ENCODE results near the gene SVBP. TPM values are rescaled to one million over a fixed set of nuclear protein-coding genes. Genes with fewer than 3 reads are reported as not detected.

SVBP gene
- total RNA-seq, result 20.3 and 26.3 TPM in 2 replicates

GRCh38 chr1:42816585-42817439 is at the start of gene SVBP, which contains the start of gene ERMAP:
TSS of gene SVBP (minus strand) at chr1:42817397. CDS start at chr1:42816544, 853 bp downstream.
TSS of gene ERMAP (plus strand) at chr1:42817122. CDS start at chr1:42830449, 13,327 bp downstream.

DNA sequence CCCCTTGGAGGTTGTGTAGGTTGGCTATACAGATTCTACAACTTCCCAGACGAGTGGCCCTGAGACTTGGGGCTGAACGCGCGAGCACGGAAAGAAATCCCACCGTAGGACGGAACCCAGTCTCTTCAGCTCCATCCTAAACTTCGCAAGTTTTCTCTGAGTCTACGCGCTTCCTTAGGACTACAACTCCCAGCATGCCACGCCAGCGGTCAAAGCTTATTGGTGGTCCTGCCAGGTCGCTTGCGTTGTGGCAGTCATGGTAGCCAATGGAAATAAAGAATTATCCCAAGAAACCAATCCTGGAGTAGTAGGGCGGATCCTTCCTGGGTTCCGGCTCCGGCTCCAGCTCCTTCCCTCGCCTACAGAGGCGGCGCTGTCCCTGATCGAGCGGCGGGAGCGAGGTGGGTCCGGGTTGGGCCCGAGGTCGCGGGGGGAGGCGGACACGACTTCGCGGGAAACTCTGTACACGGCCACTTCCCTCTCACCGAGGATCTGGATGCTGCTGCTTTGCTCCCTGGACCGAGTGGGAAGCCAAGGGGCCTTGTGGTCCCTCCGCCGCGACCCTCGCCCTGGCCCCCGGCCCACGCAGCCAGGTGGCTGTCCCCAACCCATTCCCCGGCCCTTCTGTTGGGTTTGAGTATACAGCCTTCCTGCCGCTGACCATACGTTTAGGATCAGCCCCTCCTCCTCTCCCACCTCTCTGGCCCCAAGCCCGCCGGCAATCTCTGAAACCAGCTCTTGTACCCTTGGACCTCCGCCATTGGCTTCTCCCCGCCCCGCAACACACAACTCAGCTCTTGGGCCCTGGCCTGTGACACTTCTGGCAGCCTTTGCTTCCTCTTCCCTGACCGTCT is 29.3 kb upstream of the SVBP start, which contains the start of gene ZNF691:
ZNF691 (plus strand) TSS at position 357 of the 854 bp plus-strand sequence. CDS start 3,046 bp downstream, outside the sequence.

GRCh38 chr1:42784946-42785693 is 32.1 kb downstream of the SVBP start, which contains the start of gene TMEM269:
TSS of gene TMEM269 (plus strand) at chr1:42784991. CDS start at chr1:42789894, 4,903 bp downstream.

DNA sequence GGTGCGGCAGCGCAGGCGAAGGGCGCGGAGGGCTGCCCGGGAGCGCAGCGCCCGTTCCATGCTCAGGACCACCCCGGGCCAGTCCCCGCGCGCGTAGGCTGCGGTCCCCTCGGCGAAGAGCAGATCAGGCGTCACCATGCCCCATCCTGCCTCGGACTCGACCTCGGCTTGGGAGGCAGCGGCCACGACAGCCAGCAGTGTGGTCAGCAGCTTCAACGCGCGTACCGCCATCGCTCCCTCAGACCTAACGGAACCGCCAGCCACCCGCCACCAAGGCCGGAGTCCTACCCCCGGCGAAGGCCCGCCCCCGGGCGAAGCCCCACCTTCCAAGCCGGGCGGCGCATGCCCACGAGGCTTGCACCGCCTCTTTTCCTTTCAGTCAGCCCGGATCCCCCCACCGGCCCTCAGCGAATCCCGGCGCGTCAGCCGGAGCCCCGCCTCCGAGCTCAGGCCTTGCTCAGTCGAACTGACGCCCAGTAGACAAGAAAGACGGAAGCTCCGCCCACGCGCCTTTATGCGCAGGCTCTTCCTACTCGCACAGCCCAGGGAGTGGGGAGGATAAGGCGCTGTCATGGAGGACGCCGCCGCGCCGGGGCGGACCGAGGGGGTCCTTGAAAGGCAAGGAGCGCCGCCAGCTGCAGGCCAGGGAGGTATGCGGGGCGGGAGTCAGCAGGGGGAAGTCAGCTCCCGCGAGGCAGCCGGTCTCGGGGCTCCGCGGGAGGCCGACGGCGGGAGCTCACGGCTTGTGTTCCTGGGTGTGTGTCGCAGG is 50.3 kb downstream of the SVBP start, which contains the start of the genes C1orf50 and P3H1:
C1orf50 (plus strand) TSS at position 509 of the 769 bp plus-strand sequence; CDS start at position 572, 63 bp downstream.
P3H1 (minus strand) TSS at position 288 of the 769 bp plus-strand sequence; CDS start at position 231, 57 bp downstream.

Other genes starting within 250 kb of the SVBP start
- gene PPIH, start 159.0 kb downstream of the SVBP start, total RNA-seq, result 23.3 and 25.3 TPM in 2 replicates
- 669 and 745 TPM in 2 replicates for gene YBX1, start 135.0 kb downstream of the SVBP start, total RNA-seq
- not detected in 2 replicates for gene CLDN19, start 77.2 kb downstream of the SVBP start, total RNA-seq
- gene P3H1, start 50.4 kb downstream of the SVBP start, total RNA-seq, result 132 and 138 TPM in 2 replicates
- gene C1orf50, start 50.1 kb downstream of the SVBP start, total RNA-seq, result 6.4 and 7.0 TPM in 2 replicates
- 0.11 TPM in 1 of 2 replicates, not detected in the other for gene TMEM269, start 32.4 kb downstream of the SVBP start, total RNA-seq
- gene ERMAP, start 275 bp downstream of the SVBP start, total RNA-seq, result 25.2 and 25.7 TPM in 2 replicates
- gene ZNF691, start 29.2 kb upstream of the SVBP start, total RNA-seq, result 7.3 and 10.3 TPM in 2 replicates
- 68.5 and 86.8 TPM in 2 replicates for gene SLC2A1, start 141.5 kb upstream of the SVBP start, total RNA-seq